GM12878 (cell line): ENCODE data around the gene MEIKIN. TPM values are rescaled to one million over a fixed set of nuclear protein-coding genes. Genes with fewer than 3 reads are reported as not detected.

Experiments used
- BCL11A ChIP-seq: IDR thresholded peaks from 2 replicates; pipeline ENCODE4 v1.6.1; 2011; ENCODE audit warnings: low read depth, low read length
- CBX5 ChIP-seq: sonication (generic); IDR thresholded peaks from 2 replicates; pipeline ENCODE4 v1.6.1; 2016; ENCODE audit warnings: low read depth, moderate library complexity, mild to moderate bottlenecking, inconsistent platforms
- CUX1 ChIP-seq: IDR thresholded peaks from 2 replicates; pipeline ENCODE4 v1.6.1; 2012; ENCODE audit warnings: improper control_type of control experiment, low read depth, low read length; ENCODE audit not compliant: insufficient replicate concordance
- IKZF2 ChIP-seq, 2 experiments: fragments of 450-650 bp; IDR thresholded peaks; 2 replicates each; pipeline ENCODE4 v1.6.1; 2017; ENCODE audit warnings: mild to moderate bottlenecking in 2 of 2, moderate library complexity in 2 of 2
- MTA2 ChIP-seq: fragments of 450-650 bp; IDR thresholded peaks from 2 replicates; pipeline ENCODE4 v1.6.1; 2016; ENCODE audit warnings: low read depth, mild to moderate bottlenecking, moderate library complexity
- RAD51 ChIP-seq: fragments of 450-650 bp; IDR thresholded peaks from 2 replicates; pipeline ENCODE4 v1.6.1; 2016; ENCODE audit warnings: moderate library complexity, mild to moderate bottlenecking, inconsistent platforms
- SKIL ChIP-seq: fragments of 450-650 bp; IDR thresholded peaks from 2 replicates; pipeline ENCODE4 v1.6.1; 2017; ENCODE audit warnings: mild to moderate bottlenecking, low read depth, inconsistent platforms; ENCODE audit not compliant: poor library complexity, severe bottlenecking
- ZNF384 ChIP-seq: IDR thresholded peaks from 2 replicates; pipeline ENCODE4 v1.6.1; 2012; ENCODE audit warnings: low read depth, mild to moderate bottlenecking, low read length, improper control_type of control experiment, borderline replicate concordance
- polyA plus RNA-seq, 11 experiments: library from polyadenylated mRNA; depleted of rRNA in 4 of 11; unstranded in 6 of 11; stranded (reverse) in 5 of 11; fragments of >200 nt; fragmentation: Nextera tagmentation in 4 of 11; fragmentation: Illumina TruSeq in 1 of 11; extraction: Ambion mirVana in 4 of 11; extraction: Trizol in 1 of 11; gene quantifications; 1 replicate in 1 of 11; 2 replicates in 10 of 11; pipeline versions ENCODE4 v1.2.1 to v1.2.3, GENCODE V29; 2011 to 2016; ENCODE audit warnings: inconsistent platforms in 2 of 11, missing spikeins in 2 of 11, low read depth in 1 of 11
- total RNA-seq, 4 experiments: library from RNA; depleted of rRNA in 3 of 4; stranded (reverse); fragments of >200 nt in 3 of 4; fragmentation: Illumina TruSeq in 1 of 4; extraction: Trizol in 1 of 4; gene quantifications; 2 replicates each; pipeline versions ENCODE4 v1.2.1 to v1.2.3, GENCODE V29; 2013 to 2021

The MEIKIN gene
- total and polyA plus RNA-seq, 10 of the 15 experiments (the other 5 are each of a cell fraction or from before 2014, with no cell fraction given) = not detected

GRCh38 chr5:131814990-131815389 is 130.5 kb downstream of the MEIKIN start (continued):
- no peak for TF ChIP-seq CUX1
- no peak for TF ChIP-seq BCL11A
- TF ChIP-seq SKIL = no peak
- no peak for TF ChIP-seq RAD51
- TF ChIP-seq CBX5 = no peak
- TF ChIP-seq MTA2 = no peak
- no peak for TF ChIP-seq IKZF2 (IDR thresholded peaks at IDR 0.05)
- TF ChIP-seq ZNF384 = no peak
